Smooth muscle cell of the umbilical artery (primary cell): Measurements from ENCODE around the gene PAQR6. TPM values are rescaled to one million over a fixed set of nuclear protein-coding genes. Genes with fewer than 3 reads are reported as not detected.

ENCODE experiments used
- total RNA-seq: library from RNA; depleted of rRNA; stranded (reverse); fragments of >200 nt; gene quantifications from 2 replicates; pipeline ENCODE4 v1.2.3, GENCODE V29; 2014

Gene PAQR6, protein sequence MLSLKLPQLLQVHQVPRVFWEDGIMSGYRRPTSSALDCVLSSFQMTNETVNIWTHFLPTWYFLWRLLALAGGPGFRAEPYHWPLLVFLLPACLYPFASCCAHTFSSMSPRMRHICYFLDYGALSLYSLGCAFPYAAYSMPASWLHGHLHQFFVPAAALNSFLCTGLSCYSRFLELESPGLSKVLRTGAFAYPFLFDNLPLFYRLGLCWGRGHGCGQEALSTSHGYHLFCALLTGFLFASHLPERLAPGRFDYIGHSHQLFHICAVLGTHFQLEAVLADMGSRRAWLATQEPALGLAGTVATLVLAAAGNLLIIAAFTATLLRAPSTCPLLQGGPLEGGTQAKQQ
- 0.28 and 0.59 TPM in 2 replicates for total RNA-seq

DNA sequence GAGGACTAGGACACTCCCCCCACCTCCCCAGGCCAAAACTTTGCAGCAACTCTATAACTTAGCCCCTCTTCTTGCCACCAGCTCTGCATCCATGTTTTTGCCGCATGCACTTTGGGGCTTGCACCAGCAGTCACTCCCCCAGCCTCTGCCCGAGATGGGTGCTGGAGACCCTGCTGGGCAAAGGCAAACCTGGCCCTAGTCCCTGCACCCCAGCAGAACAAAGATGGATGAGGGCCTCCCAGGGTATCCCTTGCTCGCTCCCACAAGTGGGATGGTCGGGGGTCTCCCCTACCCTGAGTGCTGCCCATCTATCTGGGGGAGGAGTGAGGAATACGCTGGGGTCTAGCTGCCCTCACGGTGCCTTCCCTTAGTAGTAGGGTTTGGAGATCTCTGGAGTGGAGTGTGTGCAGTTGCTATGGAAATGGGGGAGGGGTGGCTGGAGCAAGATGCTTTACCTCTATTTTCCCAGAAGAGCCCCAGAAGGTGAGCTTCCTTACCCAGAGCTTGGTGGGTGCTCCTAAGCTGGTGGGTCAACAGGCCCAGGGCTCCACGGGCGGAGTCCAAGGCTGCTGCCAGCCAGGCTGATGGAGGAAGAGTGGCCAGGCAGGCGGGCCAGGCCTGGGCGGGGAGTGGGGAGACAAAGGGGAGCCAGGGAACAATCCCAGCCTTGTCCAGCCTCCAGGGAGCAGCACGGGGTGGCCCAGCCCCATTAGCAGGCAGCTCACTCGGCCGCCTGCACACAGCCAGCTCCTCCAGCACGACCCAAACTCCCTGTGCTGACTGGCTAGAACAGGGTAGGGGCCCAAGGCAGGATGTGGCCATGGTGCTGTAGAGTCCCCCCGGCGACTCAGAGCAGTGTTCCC is at the start of gene PAQR6:
TSS of gene PAQR6 (minus strand) at position 597 of the 863 bp plus-strand sequence. CDS start 1,325 bp downstream, outside the sequence.

DNA sequence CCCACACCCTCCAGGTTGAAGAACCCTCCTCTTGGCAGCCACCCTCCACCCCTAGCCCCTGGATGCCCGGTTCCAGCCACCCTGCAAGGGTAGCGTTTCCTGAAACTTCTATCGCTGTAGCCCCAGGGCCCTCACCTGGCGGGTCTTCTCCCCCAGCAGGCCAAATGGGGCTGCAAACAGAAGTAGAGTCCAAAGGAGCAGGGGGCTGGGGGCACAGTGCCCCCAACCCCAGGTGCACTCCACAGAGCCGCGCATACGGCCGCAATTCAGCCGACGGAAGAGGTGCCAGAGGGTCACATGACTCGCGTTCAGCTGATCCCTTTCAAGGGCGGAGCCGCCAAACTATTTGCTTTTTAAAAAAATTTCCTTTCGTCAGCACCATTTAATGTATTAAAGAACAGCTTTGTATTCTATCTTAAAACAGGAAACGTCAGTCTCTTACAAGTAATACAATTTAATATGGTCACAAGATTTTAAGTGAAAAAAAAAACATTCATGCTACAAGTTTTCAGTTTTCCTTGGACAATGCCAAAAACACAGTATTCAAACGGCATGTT is 47.6 kb upstream of the PAQR6 start, which contains the start of gene GLMP:
TSS of gene GLMP (minus strand) at position 289 of the 557 bp plus-strand sequence. CDS start at position 255, 34 bp downstream.

DNA sequence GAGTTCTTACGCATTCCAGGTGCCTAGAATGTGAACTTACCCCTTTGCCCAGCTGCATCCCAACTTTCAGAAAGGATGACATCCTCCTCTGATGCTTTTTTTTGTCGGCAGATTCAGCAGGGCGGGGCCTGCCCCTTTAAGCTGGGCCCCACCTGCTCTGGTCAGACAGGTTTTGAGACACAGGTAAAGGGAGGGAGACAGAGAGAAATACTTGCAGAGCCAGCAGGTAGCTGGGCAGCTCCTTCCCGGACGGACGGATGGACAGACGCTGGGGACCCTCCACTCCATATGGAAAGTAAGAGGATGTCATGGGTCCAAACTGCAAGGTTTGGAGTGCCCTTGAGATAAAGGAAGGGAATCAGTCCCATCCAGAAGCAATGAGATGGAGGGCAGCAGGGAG is 36.3 kb upstream of the PAQR6 start, which contains the start of gene TMEM79:
TSS of gene TMEM79 (plus strand) at position 214 of the 400 bp plus-strand sequence. CDS start 902 bp downstream, outside the sequence.

DNA sequence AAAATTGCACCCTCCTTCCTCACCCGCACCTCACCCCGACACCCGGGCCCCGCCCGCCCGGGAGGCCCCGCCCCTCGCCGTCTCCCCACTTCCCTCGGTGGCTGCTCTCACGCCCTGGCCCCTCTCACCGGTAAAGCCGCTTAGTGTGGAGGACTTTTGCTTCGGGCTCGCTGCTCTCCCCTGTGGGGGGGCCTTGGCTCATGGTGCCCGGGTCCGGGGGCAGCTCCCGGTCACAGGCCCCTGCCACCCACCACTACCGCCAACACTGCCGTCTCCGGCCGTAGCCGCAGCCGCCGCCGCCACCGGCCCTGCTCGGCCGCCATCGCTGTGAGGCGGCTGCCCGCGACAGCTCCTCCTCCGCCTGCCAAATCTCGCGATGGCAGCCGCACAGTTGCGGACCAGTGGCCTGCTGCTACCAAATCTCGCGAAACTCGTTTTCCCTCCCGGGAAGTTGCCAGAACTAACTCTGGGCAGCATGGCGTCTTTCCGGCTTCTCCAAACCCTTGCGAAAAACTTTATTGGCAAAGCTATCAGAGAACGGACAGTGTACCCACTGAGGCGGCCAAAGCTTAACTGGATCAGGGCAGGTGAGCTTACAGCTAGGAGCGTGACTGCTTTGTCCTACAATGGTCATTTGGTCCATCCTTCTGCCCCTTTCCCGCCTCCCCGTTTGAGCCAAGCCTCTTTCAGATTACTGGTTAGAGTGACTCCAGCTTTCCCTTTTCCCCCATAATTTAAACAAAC is 34.8 kb upstream of the PAQR6 start, which contains the start of gene SMG5:
TSS of gene SMG5 (minus strand) at position 347 of the 744 bp plus-strand sequence. CDS start at position 202, 145 bp downstream.

DNA sequence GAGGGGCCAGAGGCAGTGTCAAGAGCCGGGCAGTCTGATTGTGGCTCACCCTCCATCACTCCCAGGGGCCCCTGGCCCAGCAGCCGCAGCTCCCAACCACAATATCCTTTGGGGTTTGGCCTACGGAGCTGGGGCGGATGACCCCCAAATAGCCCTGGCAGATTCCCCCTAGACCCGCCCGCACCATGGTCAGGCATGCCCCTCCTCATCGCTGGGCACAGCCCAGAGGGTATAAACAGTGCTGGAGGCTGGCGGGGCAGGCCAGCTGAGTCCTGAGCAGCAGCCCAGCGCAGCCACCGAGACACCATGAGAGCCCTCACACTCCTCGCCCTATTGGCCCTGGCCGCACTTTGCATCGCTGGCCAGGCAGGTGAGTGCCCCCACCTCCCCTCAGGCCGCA is 5.9 kb downstream of the PAQR6 start, which contains the start of gene BGLAP:
TSS of gene BGLAP (plus strand) at position 259 of the 400 bp plus-strand sequence. CDS start at position 307, 48 bp downstream.

DNA sequence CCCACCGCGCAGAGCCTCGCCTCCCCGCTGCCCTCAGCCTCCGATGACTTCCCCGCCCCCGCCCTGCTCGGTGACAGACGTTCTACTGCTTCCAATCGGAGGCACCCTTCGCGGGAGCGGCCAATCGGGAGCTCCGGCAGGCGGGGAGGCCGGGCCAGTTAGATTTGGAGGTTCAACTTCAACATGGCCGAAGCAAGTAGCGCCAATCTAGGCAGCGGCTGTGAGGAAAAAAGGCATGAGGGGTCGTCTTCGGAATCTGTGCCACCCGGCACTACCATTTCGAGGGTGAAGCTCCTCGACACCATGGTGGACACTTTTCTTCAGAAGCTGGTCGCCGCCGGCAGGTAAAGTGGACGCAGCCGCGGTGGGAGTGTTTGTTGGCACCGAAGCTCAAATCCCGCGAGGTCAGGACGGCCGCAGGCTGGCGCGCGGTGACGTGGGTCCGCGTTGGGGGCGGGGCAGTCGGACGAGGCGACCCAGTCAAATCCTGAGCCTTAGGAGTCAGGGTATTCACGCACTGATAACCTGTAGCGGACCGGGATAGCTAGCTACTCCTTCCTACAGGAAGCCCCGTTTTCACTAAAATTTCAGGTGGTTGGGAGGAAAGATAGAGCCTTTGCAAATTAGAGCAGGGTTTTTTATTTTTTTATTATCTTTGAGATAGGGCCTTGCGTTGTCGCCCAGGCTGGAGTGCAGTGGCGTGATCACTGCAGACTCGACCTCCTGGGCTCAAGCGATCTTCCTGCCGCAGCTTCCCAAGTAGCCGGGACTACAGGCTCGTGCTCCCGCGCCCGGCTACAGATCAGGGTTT is 34.8 kb downstream of the PAQR6 start, which contains the start of gene PMF1:
TSS of gene PMF1 (plus strand) at position 175 of the 811 bp plus-strand sequence. CDS start at position 184, 9 bp downstream.

DNA sequence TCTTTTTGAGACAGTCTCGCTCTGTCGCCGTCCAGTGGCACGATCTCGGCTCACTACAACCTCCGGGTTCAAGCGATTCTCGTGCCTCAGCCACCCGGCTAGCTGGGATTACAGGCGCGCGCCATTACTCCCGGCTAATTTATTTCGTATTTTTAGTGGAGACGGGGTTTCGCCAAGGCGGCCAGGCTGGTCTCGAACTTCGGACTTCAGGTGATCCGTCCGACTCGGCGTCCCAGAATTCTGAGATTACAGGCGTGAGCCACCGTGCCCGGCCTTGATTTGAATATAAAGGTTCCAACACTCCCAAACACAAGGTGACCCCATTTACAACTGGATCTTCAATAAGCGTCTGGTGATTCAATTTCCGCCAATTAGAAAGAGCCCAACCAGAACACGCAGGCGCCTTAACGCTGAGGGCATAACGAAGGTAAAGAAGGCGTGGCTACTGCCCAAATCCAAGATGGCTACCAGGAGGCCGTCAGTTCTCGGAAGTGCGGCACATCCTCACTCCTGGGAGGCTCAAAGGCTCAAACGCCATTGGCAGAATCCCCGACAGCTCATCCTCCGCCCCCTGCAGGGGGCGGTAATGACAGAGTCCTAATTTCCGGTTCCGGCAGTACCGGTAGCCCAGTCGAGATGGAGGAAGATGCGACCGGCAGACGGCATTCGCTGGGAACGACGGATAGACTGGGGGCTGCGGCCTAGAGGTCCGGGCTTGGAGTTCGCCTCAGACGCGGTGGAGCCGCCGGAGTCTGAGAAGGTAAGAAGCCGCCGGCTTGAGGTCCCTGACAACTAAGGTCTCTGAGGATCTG is 54.2 kb downstream of the PAQR6 start, which contains the start of gene SLC25A44:
TSS of gene SLC25A44 (plus strand) at position 617 of the 812 bp plus-strand sequence. CDS start 5,744 bp downstream, outside the sequence.

Other genes with a start within 250 kb of the PAQR6 start
- 606 and 1,121 TPM in 2 replicates for gene SSR2, start 227.1 kb downstream of the PAQR6 start, total RNA-seq
- 10.7 and 19.0 TPM in 2 replicates for gene UBQLN4, start 194.3 kb downstream of the PAQR6 start, total RNA-seq
- gene LAMTOR2, start 193.3 kb downstream of the PAQR6 start, total RNA-seq, result 32.4 and 57.6 TPM in 2 replicates
- gene RAB25, start 186.9 kb downstream of the PAQR6 start, total RNA-seq, result not detected in 2 replicates
- 3.3 and 7.4 TPM in 2 replicates for gene MEX3A, start 165.6 kb downstream of the PAQR6 start, total RNA-seq
- 365 and 755 TPM in 2 replicates for gene LMNA, start 133.3 kb downstream of the PAQR6 start, total RNA-seq
- 0.55 and 0.59 TPM in 2 replicates for gene SEMA4A, start 94.5 kb downstream of the PAQR6 start, total RNA-seq
- gene SLC25A44, start 54.0 kb downstream of the PAQR6 start, total RNA-seq, result 8.0 and 12.7 TPM in 2 replicates
- gene PMF1, start 35.0 kb downstream of the PAQR6 start, total RNA-seq, result 22.0 and 22.9 TPM in 2 replicates
- 0.59 TPM in 1 of 2 replicates, not detected in the other for gene BGLAP, start 5.9 kb downstream of the PAQR6 start, total RNA-seq
- 43.7 and 73.2 TPM in 2 replicates for gene SMG5, start 34.8 kb upstream of the PAQR6 start, total RNA-seq
- 1.3 and 2.1 TPM in 2 replicates for gene TMEM79, start 36.3 kb upstream of the PAQR6 start, total RNA-seq
- 37.5 and 60.3 TPM in 2 replicates for gene GLMP, start 47.6 kb upstream of the PAQR6 start, total RNA-seq
- 0.28 TPM in 1 of 2 replicates, not detected in the other for gene VHLL, start 51.3 kb upstream of the PAQR6 start, total RNA-seq
- 501 and 510 TPM in 2 replicates for gene CCT3, start 90.2 kb upstream of the PAQR6 start, total RNA-seq
- gene TSACC, start 90.5 kb upstream of the PAQR6 start, total RNA-seq, result not detected in 2 replicates
- gene RHBG, start 121.2 kb upstream of the PAQR6 start, total RNA-seq, result not detected in 2 replicates